ENCODE data around the gene GYS1.

DNA sequence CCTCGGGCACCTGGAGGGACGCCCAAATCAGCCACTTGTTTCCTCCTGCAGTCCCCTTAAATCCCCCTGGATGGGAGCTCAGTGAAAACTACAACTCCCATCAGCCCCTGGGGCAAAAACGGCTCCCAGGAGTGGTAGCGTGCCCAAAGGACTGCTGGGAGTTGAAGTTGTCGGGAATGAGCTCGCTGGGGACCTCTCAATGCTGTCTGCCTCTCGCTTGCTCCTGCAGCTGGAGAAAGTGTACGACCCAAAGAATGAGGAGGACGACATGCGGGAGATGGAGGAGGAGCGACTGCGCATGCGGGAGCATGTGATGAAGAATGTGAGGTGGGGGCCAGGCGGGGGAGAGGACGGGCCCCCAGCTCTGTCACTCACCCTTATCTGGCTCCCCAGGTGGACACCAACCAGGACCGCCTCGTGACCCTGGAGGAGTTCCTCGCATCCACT lies 74.3 kb downstream of the GYS1 start:
- no peak for TF ChIP-seq POLR2A (IDR thresholded peaks at IDR 0.05)
- TF ChIP-seq, protein P1, sequence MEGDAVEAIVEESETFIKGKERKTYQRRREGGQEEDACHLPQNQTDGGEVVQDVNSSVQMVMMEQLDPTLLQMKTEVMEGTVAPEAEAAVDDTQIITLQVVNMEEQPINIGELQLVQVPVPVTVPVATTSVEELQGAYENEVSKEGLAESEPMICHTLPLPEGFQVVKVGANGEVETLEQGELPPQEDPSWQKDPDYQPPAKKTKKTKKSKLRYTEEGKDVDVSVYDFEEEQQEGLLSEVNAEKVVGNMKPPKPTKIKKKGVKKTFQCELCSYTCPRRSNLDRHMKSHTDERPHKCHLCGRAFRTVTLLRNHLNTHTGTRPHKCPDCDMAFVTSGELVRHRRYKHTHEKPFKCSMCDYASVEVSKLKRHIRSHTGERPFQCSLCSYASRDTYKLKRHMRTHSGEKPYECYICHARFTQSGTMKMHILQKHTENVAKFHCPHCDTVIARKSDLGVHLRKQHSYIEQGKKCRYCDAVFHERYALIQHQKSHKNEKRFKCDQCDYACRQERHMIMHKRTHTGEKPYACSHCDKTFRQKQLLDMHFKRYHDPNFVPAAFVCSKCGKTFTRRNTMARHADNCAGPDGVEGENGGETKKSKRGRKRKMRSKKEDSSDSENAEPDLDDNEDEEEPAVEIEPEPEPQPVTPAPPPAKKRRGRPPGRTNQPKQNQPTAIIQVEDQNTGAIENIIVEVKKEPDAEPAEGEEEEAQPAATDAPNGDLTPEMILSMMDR (IDR thresholded peaks at IDR 0.05), result no peak
